GM19351 (cell line): Measurements from ENCODE around the gene ASB7.
"Not testable (repeated sequence)": the region's sequence is repeated elsewhere in the genome, so short reads cannot be mapped to it uniquely, and the experiment has no call there.

Experiments used
- ATAC-seq: cut with Tn5 transposase; IDR thresholded peaks from one replicate; pipeline ENCODE4 v1.9.1; 2021; ENCODE audit warnings: mild to moderate bottlenecking, moderate library complexity; ENCODE audit not compliant: unreplicated experiment

ASB7 gene

GRCh38 chr15:100602064-100602822, at the start of gene ASB7, which contains the start of gene LINS1:
Gene ASB7 (plus strand): TSS chr15:100602589. CDS start chr15:100612217, 9,628 bp downstream.
Gene LINS1 (minus strand): TSS chr15:100602184. CDS start chr15:100580842, 21,342 bp downstream.
- ATAC-seq, result peak; percentile 85

- ATAC-seq, result no peak
These were observed 48.9 kb upstream of the ASB7 start for GRCh38 chr15:100553468-100553867.

GRCh38 chr15:100558771-100559254, 43.6 kb upstream of the ASB7 start:
- no peak for ATAC-seq

GRCh38 chr15:100559330-100559729, 43.1 kb upstream of the ASB7 start:
- ATAC-seq, result no peak

GRCh38 chr15:100560323-100560722, 42.1 kb upstream of the ASB7 start:
- ATAC-seq, result no peak

- ATAC-seq, result no peak
These were observed 36.8 kb upstream of the ASB7 start for GRCh38 chr15:100565591-100565990.

- no peak for ATAC-seq
These were observed 35.4 kb upstream of the ASB7 start for GRCh38 chr15:100566850-100567628.

- no peak for ATAC-seq
These were observed 33.0 kb upstream of the ASB7 start for GRCh38 chr15:100569391-100569790.

- ATAC-seq, result peak; percentile 19
These were observed 32.1 kb upstream of the ASB7 start for GRCh38 chr15:100570275-100570674.

- ATAC-seq, result peak; percentile 86
These were observed 31.6 kb upstream of the ASB7 start for GRCh38 chr15:100570735-100571313.

GRCh38 chr15:100571592-100572167, 30.7 kb upstream of the ASB7 start:
- ATAC-seq, result no peak

- no peak for ATAC-seq
These were observed 29.9 kb upstream of the ASB7 start for GRCh38 chr15:100572362-100572983.

- no peak for ATAC-seq
These were observed 28.9 kb upstream of the ASB7 start for GRCh38 chr15:100573526-100573925.

GRCh38 chr15:100580414-100580813, 22.0 kb upstream of the ASB7 start:
- ATAC-seq, result no peak

- ATAC-seq, result no peak
These were observed 13.6 kb upstream of the ASB7 start for GRCh38 chr15:100588638-100589242.

- ATAC-seq, result not testable (repeated sequence)
These were observed 11.2 kb upstream of the ASB7 start for GRCh38 chr15:100591163-100591562.

- no peak for ATAC-seq
These were observed 10.6 kb upstream of the ASB7 start for GRCh38 chr15:100591835-100592234.

GRCh38 chr15:100592898-100593297, 9.5 kb upstream of the ASB7 start:
- no peak for ATAC-seq

- no peak for ATAC-seq
These were observed 9.0 kb upstream of the ASB7 start for GRCh38 chr15:100593431-100593830.

- ATAC-seq, result no peak
These were observed 6.4 kb upstream of the ASB7 start for GRCh38 chr15:100595964-100596363.
